HepG2 (cell line): ENCODE data around the gene JADE2. TPM values are rescaled to one million over a fixed set of nuclear protein-coding genes. Genes with fewer than 3 reads are reported as not detected.

Experiments used
- AFF4 ChIP-seq: sonication (generic); formaldehyde crosslinking; IDR thresholded peaks from 2 replicates; pipeline ENCODE4 v1.4.0; 2020; ENCODE audit warnings: missing genetic modification reagents
- AGO2 ChIP-seq: fragments of 200-400 bp; formaldehyde crosslinking; optimal IDR thresholded peaks from 2 replicates; pipeline ENCODE3; 2017; ENCODE audit warnings: mild to moderate bottlenecking, low read depth, low read length, moderate library complexity
- BCL3 ChIP-seq: sonication (generic); formaldehyde crosslinking; IDR thresholded peaks from 2 replicates; pipeline ENCODE4 v1.5.1; 2020; ENCODE audit warnings: mild to moderate bottlenecking, missing genetic modification reagents, moderate library complexity
- HNRNPL ChIP-seq: fragments of 200-400 bp; formaldehyde crosslinking; IDR thresholded peaks from 2 replicates; pipeline ENCODE4 v1.6.1; 2017; ENCODE audit warnings: mild to moderate bottlenecking, low read depth, low read length
- KAT2B ChIP-seq: fragments of 150-350 bp; IDR thresholded peaks from 2 replicates; pipeline ENCODE4 v1.6.1; 2014; ENCODE audit warnings: low read depth, low read length, borderline replicate concordance
- KDM1A ChIP-seq: IDR thresholded peaks from 2 replicates; pipeline ENCODE4 v1.6.1; 2016; ENCODE audit warnings: missing compliant biosample characterization
- NONO ChIP-seq, 2 experiments: fragments of 450-650 bp in 1 of 2; sonication (generic) in 1 of 2; formaldehyde crosslinking in 1 of 2; IDR thresholded peaks in 1 of 2; conservative IDR thresholded peaks in 1 of 2; 2 replicates each; pipeline versions ENCODE4 v1.6.1 to v1.8.0; 2017 to 2022; ENCODE audit warnings: mild to moderate bottlenecking in 1 of 2, missing genetic modification reagents in 1 of 2, moderate library complexity in 1 of 2
- POGZ ChIP-seq: sonication (generic); formaldehyde crosslinking; IDR thresholded peaks from 2 replicates; pipeline ENCODE4 v1.4.0; 2020; ENCODE audit warnings: mild to moderate bottlenecking, missing genetic modification reagents
- ZBTB10 ChIP-seq: sonication (generic); formaldehyde crosslinking; IDR thresholded peaks from 2 replicates; pipeline ENCODE4 v1.4.0; 2020; ENCODE audit warnings: missing genetic modification reagents, borderline replicate concordance
- ZNF160 ChIP-seq: sonication (generic); formaldehyde crosslinking; IDR thresholded peaks from 2 replicates; pipeline ENCODE4 v1.8.0; 2022; ENCODE audit warnings: mild to moderate bottlenecking, inconsistent platforms, missing genetic modification reagents
- ZNF549 ChIP-seq: sonication (generic); formaldehyde crosslinking; IDR thresholded peaks from 2 replicates; pipeline ENCODE4 v1.5.0; 2020; ENCODE audit warnings: missing genetic modification reagents
- ZNF792 ChIP-seq: IDR thresholded peaks from 2 replicates; pipeline ENCODE4 v1.6.1; 2016
- polyA plus RNA-seq, 8 experiments: library from polyadenylated mRNA; depleted of rRNA in 3 of 8; stranded (reverse) in 7 of 8; unstranded in 1 of 8; fragments of >200 nt; fragmentation: Illumina TruSeq in 4 of 8; extraction: Trizol in 4 of 8; gene quantifications; 2 replicates each; pipeline versions ENCODE4 v1.2.1 to v1.2.3, GENCODE V29; 2011 to 2016; ENCODE audit warnings: low read depth in 4 of 8, missing spikeins in 1 of 8, mixed read lengths in 1 of 8; ENCODE audit not compliant: insufficient read depth in 1 of 8
- total RNA-seq, 5 experiments: library from RNA; depleted of rRNA; stranded (reverse); fragments of >200 nt; fragmentation: Illumina TruSeq; extraction: Trizol; gene quantifications; 2 replicates each; pipeline ENCODE4 v1.2.3, GENCODE V29; 2016; ENCODE audit warnings: low read depth in 1 of 5
- TF ChIP-seq, protein P1 (sequence below): sonication (generic); formaldehyde crosslinking; IDR thresholded peaks from 2 replicates; pipeline ENCODE4 v1.5.1; 2020; ENCODE audit warnings: mild to moderate bottlenecking, missing genetic modification reagents, borderline replicate concordance
- TF ChIP-seq, protein P2 (sequence below): sonication (generic); formaldehyde crosslinking; IDR thresholded peaks from 2 replicates; pipeline ENCODE4 v1.4.0; 2020; ENCODE audit warnings: missing genetic modification reagents

JADE2 gene
- total and polyA plus RNA-seq, 2 of the 13 experiments (the other 11 are each of a cell fraction or from before 2014, with no cell fraction given), result 7.5 to 15.1 TPM

- TF ChIP-seq BCL3 (peak; percentile 47; the same call in 1 of the 2 replicates), KDM1A (CRISPR knock-in tag) (no peak), POGZ (CRISPR knock-in tag) (no peak), ZNF160 (CRISPR knock-in tag) (no peak), NONO (IDR thresholded peaks at IDR 0.05) (no peak), NONO (CRISPR knock-in tag; conservative IDR thresholded peaks at IDR 0.05) (no peak), ZBTB10 (CRISPR knock-in tag) (peak; percentile 39; the same call in 1 of the 2 replicates), AGO2 (peak; percentile 65), ZNF549 (CRISPR knock-in tag) (no peak), HNRNPL (0 out of 2 replicates have a peak, but pooled peaks have one; percentile 33), AFF4 (CRISPR knock-in tag) (no peak), ZNF792 (CRISPR knock-in tag) (no peak), KAT2B (no peak)
- TF ChIP-seq, protein P1, sequence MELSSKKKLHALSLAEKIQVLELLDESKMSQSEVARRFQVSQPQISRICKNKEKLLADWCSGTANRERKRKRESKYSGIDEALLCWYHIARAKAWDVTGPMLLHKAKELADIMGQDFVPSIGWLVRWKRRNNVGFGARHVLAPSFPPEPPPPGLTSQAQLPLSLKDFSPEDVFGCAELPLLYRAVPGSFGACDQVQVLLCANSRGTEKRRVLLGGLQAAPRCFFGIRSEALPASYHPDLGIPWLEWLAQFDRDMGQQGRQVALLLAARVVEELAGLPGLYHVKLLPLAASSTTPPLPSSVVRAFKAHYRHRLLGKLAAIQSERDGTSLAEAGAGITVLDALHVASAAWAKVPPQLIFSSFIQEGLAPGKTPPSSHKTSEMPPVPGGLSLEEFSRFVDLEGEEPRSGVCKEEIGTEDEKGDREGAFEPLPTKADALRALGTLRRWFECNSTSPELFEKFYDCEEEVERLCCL (CRISPR knock-in tag), result no peak
- TF ChIP-seq, protein P2, sequence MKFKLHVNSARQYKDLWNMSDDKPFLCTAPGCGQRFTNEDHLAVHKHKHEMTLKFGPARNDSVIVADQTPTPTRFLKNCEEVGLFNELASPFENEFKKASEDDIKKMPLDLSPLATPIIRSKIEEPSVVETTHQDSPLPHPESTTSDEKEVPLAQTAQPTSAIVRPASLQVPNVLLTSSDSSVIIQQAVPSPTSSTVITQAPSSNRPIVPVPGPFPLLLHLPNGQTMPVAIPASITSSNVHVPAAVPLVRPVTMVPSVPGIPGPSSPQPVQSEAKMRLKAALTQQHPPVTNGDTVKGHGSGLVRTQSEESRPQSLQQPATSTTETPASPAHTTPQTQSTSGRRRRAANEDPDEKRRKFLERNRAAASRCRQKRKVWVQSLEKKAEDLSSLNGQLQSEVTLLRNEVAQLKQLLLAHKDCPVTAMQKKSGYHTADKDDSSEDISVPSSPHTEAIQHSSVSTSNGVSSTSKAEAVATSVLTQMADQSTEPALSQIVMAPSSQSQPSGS (CRISPR knock-in tag), result no peak
These were observed at the start of gene JADE2 (continued) for GRCh38 chr5:134524826-134525682.
